Erythroblast (primary cell): Measurements from ENCODE around the gene C17orf75.

Source experiments
- GATA1 ChIP-seq: IDR thresholded peaks from 2 replicates; pipeline ENCODE4 v1.6.1; 2011; ENCODE audit warnings: low read depth, mild to moderate bottlenecking, control low read depth, low read length, moderate library complexity
- POLR2A ChIP-seq: IDR thresholded peaks from 2 replicates; pipeline ENCODE4 v1.6.1; 2011; ENCODE audit warnings: mild to moderate bottlenecking, low read length

GRCh38 chr17:32383926-32384434, 42.0 kb upstream of the C17orf75 start:
- TF ChIP-seq POLR2A = peak; percentile 14
- no peak for TF ChIP-seq GATA1
